SK-N-MC (cell line): Measurements from ENCODE around the gene AGAP3.

Experiments
- EZH2 ChIP-seq: fragments of 200-600 bp; sonication (generic); IDR thresholded peaks from one replicate; pipeline ENCODE4 v1.6.1; 2017; ENCODE audit warnings: antibody characterized with exemption
- FOXP2 ChIP-seq: optimal IDR thresholded peaks from 2 replicates; pipeline ENCODE3; 2011; ENCODE audit warnings: mild to moderate bottlenecking, moderate library complexity; ENCODE audit not compliant: insufficient read depth; ENCODE audit errors: extremely low read length, control extremely low read depth
- POLR2AphosphoS5 ChIP-seq: IDR thresholded peaks from 2 replicates; pipeline ENCODE4 v1.6.1; 2012; ENCODE audit warnings: mild to moderate bottlenecking, low read depth, low read length, borderline replicate concordance

DNA sequence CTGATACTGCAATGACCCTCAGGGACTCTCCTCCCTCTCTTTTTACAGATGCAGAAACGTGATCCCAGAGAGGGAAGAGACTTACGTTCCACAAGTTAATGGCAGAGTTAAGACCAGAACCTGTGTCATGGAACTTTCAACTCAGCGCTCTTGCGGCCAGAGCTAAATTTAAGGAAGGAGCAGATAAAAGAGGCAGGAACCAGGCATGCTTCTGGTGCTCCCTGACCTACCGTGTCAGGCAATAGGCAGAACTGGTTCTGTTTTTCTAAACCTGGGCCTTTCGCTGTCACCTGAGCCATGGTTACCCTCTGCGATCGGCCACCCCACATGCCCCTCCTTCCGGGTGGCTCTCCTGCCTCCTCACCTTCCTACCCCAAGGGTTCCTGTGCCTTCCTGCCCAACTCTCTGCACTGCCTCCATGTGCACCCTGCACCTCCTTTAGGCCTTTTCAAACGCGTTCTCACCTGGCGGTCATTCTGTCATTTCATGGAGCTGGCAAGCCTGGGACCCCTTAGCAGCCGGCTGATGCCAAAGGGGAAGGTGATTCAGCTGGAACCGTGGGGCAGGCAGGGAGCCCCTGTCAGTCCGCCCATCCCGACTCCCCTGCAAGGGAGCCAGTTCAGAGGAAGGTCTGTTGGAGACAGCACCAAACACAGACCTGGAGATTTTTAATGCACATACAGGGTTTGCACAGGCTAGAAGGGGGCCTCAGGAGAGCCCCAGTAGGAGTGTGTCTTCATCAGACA lies 88.9 kb downstream of the AGAP3 start:
- no peak for TF ChIP-seq EZH2
- TF ChIP-seq POLR2AphosphoS5 = no peak
- TF ChIP-seq FOXP2 = no peak
